ENCODE data around the gene CORO1A.

GRCh38 chr16:30151091-30151490 lies 32.3 kb upstream of the CORO1A start:
- no peak for TF ChIP-seq POLR2A (IDR thresholded peaks at IDR 0.05; ENCODE audit: low read depth, low read length)
- TF ChIP-seq POLR2AphosphoS5 (IDR thresholded peaks at IDR 0.05; ENCODE audit: low read depth, low read length), result no peak
- no peak for TF ChIP-seq TAF1 (IDR thresholded peaks at IDR 0.05; ENCODE audit: borderline replicate concordance, low read depth, low read length)
